Right kidney (tissue), 9 donors: ENCODE data around the gene MS4A14.
"Not testable (repeated sequence)": the region's sequence is repeated elsewhere in the genome, so short reads cannot be mapped to it uniquely, and the experiment has no call there.

Source experiments
- DNase-seq: peaks from one replicate; pipeline ENCODE4 v3.0.0-alpha.2; 2016
- long read RNA-seq, 8 donors: transcript quantifications; one replicate each; lab custom pipeline, GENCODE V29; 2026

The MS4A14 gene
- long read RNA-seq, donor 1: 0 reads
- long read RNA-seq, donor 2: 0 reads
- long read RNA-seq, donor 3: 0 reads
- long read RNA-seq, donor 4: 0 reads
- long read RNA-seq, donor 5: 0 reads
- long read RNA-seq, donor 6: 0 reads
- long read RNA-seq, donor 7: 0 reads
- long read RNA-seq, donor 8: 0 reads

GRCh38 chr11:60396382-60396781 is at the start of gene MS4A14:
Gene MS4A14, plus strand, starts transcription at chr11:60396459. Its CDS starts 120 bp downstream, at chr11:60396579.
- DNase-seq: no peak

GRCh38 chr11:60347084-60347797 is 49.0 kb upstream of the MS4A14 start:
- no peak for DNase-seq

- no peak for DNase-seq
Measured at GRCh38 chr11:60348116-60348515, 48.1 kb upstream of the MS4A14 start.

- no peak for DNase-seq
Measured at GRCh38 chr11:60349990-60350389, 46.3 kb upstream of the MS4A14 start.

GRCh38 chr11:60357771-60358170 is 38.5 kb upstream of the MS4A14 start:
- DNase-seq: no peak

GRCh38 chr11:60360621-60361020 is 35.6 kb upstream of the MS4A14 start:
- no peak for DNase-seq

- DNase-seq: no peak
Measured at GRCh38 chr11:60362241-60362640, 34.0 kb upstream of the MS4A14 start.

- DNase-seq: peak; percentile 42
Measured at GRCh38 chr11:60363542-60364470, 32.5 kb upstream of the MS4A14 start.

- DNase-seq: not testable (repeated sequence)
Measured at GRCh38 chr11:60366262-60366904, 29.9 kb upstream of the MS4A14 start.

GRCh38 chr11:60367009-60367408 is 29.2 kb upstream of the MS4A14 start:
- DNase-seq: no peak

- DNase-seq: no peak
Measured at GRCh38 chr11:60367896-60368295, 28.4 kb upstream of the MS4A14 start.

GRCh38 chr11:60370252-60370810 is 25.9 kb upstream of the MS4A14 start:
- no peak for DNase-seq

GRCh38 chr11:60370811-60371298 is 25.4 kb upstream of the MS4A14 start:
- no peak for DNase-seq

- no peak for DNase-seq
Measured at GRCh38 chr11:60371386-60371785, 24.9 kb upstream of the MS4A14 start.

- no peak for DNase-seq
Measured at GRCh38 chr11:60371854-60372253, 24.4 kb upstream of the MS4A14 start.

GRCh38 chr11:60372767-60373166 is 23.5 kb upstream of the MS4A14 start:
- no peak for DNase-seq

- no peak for DNase-seq
Measured at GRCh38 chr11:60375316-60375715, 20.9 kb upstream of the MS4A14 start.

- no peak for DNase-seq
Measured at GRCh38 chr11:60376601-60377000, 19.7 kb upstream of the MS4A14 start.

- no peak for DNase-seq
Measured at GRCh38 chr11:60377401-60378136, 18.7 kb upstream of the MS4A14 start.

GRCh38 chr11:60378354-60378753 is 17.9 kb upstream of the MS4A14 start, which contains the start of gene MS4A7:
Gene MS4A7, plus strand, starts transcription at chr11:60378532. Its CDS starts 4,610 bp downstream, at chr11:60383142.
- no peak for DNase-seq

GRCh38 chr11:60389279-60389910 is 6.9 kb upstream of the MS4A14 start:
- DNase-seq: no peak
